Stomach smooth muscle (tissue), 2 donors: ENCODE measurements around the gene LIPC.

Experiments
- H3K27ac ChIP-seq: one replicate; pipeline ENCODE4 v1.7.0; 2013; ENCODE audit warnings: mild to moderate bottlenecking, low read length, inconsistent platforms
- H3K27me3 ChIP-seq, 2 donors: one replicate each; pipeline ENCODE4 v1.7.0; 2013; ENCODE audit warnings: low read length in 2 of 2; ENCODE audit not compliant: insufficient read depth in 2 of 2, control insufficient read depth in 1 of 2
- H3K36me3 ChIP-seq, 2 donors: one replicate each; pipeline ENCODE4 v1.7.0; 2013; ENCODE audit warnings: low read length in 2 of 2; ENCODE audit not compliant: control insufficient read depth in 2 of 2, insufficient read depth in 2 of 2
- H3K4me1 ChIP-seq: one replicate; pipeline ENCODE4 v1.7.0; 2013; ENCODE audit warnings: low read length; ENCODE audit not compliant: control insufficient read depth, insufficient read depth
- H3K4me3 ChIP-seq, 2 donors: one replicate each; pipeline ENCODE4 v1.7.0; 2013; ENCODE audit warnings: low read length in 2 of 2
- H3K9ac ChIP-seq, 2 donors: one replicate each; pipeline ENCODE4 v1.7.0; 2013; ENCODE audit warnings: low read length in 2 of 2, mild to moderate bottlenecking in 1 of 2
- H3K9me3 ChIP-seq, 2 donors: one replicate each; pipeline ENCODE4 v1.7.0; 2013; ENCODE audit warnings: low read length in 2 of 2; ENCODE audit not compliant: control insufficient read depth in 2 of 2
- donor health status: healthy.
- donor health status: Pancreatic carcinoma.

Gene LIPC

DNA sequence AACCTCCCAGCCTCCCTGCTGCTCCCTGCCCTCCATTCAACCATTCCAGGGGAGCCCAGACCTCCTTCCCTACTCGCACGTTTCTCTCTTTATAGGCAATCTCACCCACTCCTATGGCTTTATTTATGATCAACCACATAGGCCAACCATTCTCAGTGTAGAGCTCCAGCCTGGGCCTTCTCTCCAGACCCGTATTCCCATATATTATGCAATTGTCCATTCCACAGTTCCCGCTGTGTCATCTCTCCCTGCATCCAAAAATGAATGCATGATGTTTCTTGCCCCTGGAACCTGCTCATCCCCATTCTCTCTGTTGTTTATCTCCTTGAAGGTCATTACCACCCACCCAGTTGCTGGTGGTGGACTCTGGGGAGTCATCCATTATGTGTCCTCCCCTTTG, 140.7 kb downstream of the LIPC start:
- Histone ChIP-seq H3K4me3 (no peak overlapping the region), H3K4me1 (no peaks in the 10 kb centered on the region), H3K9me3 (no peaks in the 10 kb centered on the region), H3K9ac (no peak overlapping the region), H3K36me3 (no peaks in the 10 kb centered on the region), H3K27ac (no peak overlapping the region), H3K27me3 (no peaks in the 10 kb centered on the region)

DNA sequence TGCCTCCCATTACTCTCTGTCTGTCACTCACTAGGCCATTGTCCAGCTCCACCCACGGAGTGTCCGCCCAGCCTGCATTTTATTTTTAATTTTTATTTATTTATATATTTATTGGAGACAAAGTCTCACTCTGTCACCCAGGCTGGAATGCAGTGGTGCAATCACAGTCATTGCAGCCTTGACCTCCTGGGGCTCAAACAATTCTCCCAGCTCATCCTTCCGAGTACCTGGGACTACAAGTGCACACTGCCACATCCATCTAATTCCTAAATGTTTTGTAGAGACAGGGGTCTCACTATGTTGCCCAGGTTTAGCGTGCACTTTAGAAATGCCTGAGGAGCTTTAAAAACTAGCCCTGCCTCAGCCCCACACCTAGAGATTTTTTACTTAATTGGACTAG, 141.5 kb downstream of the LIPC start:
- Histone ChIP-seq H3K4me1 (no peaks in the 10 kb centered on the region), H3K27me3 (no peaks in the 10 kb centered on the region), H3K9ac (no peak overlapping the region), H3K27ac (no peak overlapping the region), H3K9me3 (no peaks in the 10 kb centered on the region), H3K36me3 (no peaks in the 10 kb centered on the region), H3K4me3 (no peak overlapping the region)

DNA sequence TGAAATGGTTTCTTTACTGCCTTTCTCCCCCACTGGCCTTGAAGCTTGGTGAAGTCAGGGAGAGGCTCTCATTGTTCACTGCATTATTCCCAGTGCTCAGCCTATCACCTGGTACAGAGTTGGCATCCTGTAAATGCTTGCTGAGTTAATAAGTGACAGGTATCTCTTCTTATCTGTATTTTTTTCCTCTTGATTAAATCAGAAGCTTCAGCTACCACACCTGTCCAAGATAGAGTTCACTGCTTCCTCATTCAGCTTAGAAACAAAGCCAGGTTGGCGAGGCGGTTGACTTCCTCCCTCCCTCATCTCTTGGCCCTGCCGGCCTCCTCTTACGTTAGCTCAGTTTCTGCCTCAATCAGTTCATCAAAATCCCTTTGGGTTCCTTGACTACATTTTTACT, 142.8 kb downstream of the LIPC start:
- Histone ChIP-seq H3K27me3 (no peaks in the 10 kb centered on the region), H3K9ac (no peak overlapping the region), H3K4me3 (no peak overlapping the region), H3K9me3 (no peaks in the 10 kb centered on the region), H3K27ac (no peak overlapping the region), H3K4me1 (no peaks in the 10 kb centered on the region), H3K36me3 (no peaks in the 10 kb centered on the region)

DNA sequence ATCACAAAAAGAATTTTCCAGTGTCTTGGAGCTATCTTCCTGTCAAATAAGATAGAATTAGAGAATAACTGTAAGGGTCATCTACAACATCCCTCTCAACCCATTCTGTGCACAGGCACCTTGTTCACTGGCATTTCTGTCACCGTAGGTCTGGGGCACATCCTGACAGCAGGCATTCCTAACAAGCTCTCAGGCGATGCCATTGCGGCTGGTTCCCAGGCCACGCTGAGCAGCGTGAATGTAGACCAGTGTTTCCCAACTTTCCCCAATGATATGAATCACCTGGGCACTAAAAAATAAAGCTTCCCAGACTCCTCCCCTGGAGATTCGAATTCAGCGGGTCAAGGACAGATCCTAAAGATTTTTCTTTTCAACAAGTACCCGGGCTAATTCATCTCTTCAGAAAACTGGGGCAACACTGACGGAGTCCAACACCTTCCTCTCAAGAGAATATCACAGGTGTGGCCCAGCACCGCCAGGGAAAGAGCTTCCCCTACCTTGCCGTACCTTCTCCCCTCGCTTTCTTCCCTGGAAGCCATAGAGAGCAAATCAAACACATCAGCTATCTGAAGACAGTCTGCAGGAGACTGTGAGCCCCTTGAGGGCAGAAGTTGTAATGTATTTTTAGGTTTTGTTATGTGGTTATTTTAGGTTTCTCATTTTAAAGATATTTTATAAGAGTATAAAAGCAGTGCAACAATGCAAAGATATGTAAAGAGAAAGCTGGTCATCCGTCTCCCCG, 143.4 kb downstream of the LIPC start:
- Histone ChIP-seq H3K9ac (no peak overlapping the region), H3K27me3 (no peaks in the 10 kb centered on the region), H3K9me3 (no peaks in the 10 kb centered on the region), H3K36me3 (no peaks in the 10 kb centered on the region), H3K27ac (no peak overlapping the region), H3K4me1 (no peaks in the 10 kb centered on the region), H3K4me3 (no peak overlapping the region)

DNA sequence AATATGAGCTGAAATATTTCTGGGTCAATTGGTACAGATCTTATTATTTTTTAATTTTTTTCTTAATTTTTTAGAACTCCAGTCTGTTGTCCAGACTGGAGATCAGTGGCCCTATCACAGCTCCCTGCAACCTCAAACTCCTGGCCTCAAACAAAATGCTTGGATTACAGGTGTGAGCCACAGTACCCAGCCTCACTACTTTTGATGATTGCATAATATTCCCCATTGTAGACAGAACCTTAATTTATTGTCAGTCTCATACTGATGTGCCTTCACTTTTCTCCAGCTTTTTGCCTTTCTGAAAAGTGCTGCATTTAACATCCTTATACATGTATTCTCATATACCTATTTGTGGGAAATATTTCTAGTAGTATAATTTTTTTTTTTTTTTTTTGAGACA, 144.9 kb downstream of the LIPC start:
- Histone ChIP-seq H3K36me3 (no peaks in the 10 kb centered on the region), H3K9me3 (no peaks in the 10 kb centered on the region), H3K9ac (no peak overlapping the region), H3K27ac (no peak overlapping the region), H3K4me3 (no peak overlapping the region), H3K27me3 (no peaks in the 10 kb centered on the region), H3K4me1 (no peaks in the 10 kb centered on the region)

DNA sequence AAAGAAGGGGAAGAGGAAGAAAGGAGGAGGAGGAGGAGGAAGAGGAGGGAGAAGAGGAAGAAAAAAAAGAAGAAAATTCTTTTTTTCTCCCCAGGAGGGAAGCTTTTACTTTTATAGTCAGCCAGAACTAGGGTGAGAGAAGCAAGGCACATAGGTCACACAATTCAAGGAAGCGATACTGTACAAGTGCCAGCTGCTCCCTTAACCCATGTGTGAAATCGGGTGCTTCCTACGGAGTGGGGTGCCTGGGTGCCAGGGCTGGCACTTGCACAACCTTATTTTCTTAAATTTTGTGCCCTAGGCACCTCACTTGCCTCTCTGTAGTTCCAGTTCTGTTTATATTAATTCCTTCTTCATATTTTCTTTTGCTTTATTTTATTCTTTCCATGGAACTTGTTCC, 150.4 kb downstream of the LIPC start:
- H3K9ac ChIP-seq: no peak overlapping the region
- H3K27me3 ChIP-seq: peaks cover 0 to 3% of the 10 kb centered on the region in 2 donors
- no peaks in the 10 kb centered on the region for H3K4me1 ChIP-seq
- H3K27ac ChIP-seq: no peak overlapping the region
- no peak overlapping the region for H3K4me3 ChIP-seq
- no peaks in the 10 kb centered on the region for H3K36me3 ChIP-seq
- peaks cover 0 to 5% of the 10 kb centered on the region in 2 donors for H3K9me3 ChIP-seq

DNA sequence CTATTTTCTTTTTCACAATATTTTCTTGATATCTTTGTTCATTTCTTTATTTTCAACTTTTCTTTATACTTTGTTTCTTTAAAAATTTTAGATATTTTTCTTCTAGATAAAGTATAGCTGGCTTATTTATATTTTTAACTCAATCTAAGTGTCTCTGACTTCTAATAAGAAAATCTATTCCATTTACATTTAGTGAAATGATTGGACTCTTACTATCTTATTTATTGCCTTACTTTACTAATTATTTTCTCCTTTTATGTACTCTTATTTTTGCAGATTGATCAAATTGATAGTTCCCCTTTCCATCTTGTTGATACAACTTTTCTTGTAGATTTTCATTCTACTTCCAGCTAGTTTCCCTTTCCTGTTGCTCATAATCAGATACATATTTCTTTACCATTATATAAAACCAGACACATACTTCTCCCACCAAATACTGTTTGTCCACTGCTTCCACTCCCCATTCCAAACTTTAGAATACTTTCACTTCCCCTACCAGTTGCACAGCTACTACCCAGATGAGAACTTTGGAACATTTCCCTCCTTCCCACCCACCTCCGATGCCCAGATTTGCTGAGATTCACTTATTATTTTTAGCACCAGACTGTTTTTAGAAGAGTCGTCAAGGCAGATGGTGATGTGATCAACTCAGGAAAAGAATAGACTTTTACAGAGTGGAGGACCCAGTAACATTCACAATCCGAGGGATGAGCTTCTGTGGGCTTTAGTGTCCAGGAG, 151.5 kb downstream of the LIPC start:
- Histone ChIP-seq H3K9ac (no peak overlapping the region), H3K9me3 (peaks cover 0 to 5% of the 10 kb centered on the region in 2 donors), H3K4me1 (no peaks in the 10 kb centered on the region), H3K4me3 (no peak overlapping the region), H3K27me3 (peaks cover 0 to 3% of the 10 kb centered on the region in 2 donors), H3K27ac (no peak overlapping the region), H3K36me3 (no peaks in the 10 kb centered on the region)

DNA sequence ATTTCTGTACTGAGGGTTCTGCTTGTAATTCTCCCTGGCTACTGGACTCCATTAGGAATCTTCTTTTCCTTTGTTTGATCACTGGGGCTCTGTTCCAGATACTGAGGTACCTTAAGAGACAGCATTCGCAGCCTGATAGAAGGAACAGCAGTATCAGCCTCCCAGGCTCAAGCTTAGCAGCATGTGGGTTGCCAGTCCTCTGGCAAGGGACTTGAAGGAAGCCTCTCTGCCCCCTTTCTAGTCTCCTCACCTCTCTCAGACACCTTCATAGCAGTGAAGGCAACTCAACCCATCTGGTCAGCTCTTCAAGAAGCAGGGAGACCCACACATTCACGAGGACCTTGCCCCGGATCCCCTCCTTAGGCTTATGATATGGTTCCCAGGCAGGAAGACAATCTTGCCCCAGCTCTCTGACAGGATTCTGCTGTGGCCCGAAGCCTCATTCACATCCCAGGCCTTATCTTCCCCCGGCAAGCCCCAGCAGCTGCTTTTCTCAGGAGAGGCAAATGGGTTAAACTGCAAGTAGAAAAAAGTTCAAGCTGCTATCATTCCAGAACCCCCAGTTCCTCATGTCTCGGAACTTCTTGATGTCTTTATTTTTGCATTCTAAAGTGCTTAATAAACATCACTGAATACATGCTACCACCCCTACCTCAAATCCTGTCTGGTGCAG, 153.1 kb downstream of the LIPC start:
- Histone ChIP-seq H3K4me3 (no peak overlapping the region), H3K36me3 (no peaks in the 10 kb centered on the region), H3K9ac (no peak overlapping the region), H3K27ac (no peak overlapping the region), H3K9me3 (peaks cover 0 to 5% of the 10 kb centered on the region in 2 donors), H3K4me1 (no peaks in the 10 kb centered on the region), H3K27me3 (peaks cover 0 to 3% of the 10 kb centered on the region in 2 donors)

DNA sequence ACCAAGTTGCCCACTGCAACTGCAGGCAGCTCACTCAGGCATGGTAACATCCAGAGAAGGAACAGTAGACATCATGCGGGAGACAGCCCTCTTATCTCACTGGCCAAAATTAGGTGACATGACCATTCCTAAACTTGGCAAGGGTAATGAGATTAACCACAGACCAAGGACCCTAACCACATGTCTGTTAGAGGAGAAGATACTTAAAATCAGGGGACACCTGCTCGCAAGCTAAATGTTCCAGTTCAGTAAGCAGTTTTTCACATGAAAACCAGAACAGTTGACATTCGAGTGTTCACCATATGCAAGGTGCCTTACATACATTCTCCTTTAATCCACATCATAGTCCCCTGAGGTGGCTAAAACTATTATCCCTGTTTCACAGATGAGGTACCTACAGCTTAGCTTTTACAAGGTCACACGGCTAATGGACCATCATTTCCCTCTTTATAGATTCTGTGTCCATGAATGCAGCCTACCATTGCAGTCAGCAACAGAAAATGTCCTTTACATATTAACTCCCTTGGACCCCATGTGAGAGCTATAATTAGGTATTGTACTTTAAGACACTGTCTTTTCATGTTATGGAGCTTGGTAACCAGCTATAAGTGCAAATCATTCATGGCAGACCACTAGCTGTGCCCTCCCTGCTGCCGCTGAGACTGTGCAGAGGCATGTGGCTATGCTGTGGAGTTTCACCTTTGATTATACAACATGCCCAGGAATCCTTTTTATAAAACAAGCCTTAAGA, 154.1 kb downstream of the LIPC start:
- H3K9ac ChIP-seq: no peak overlapping the region
- no peaks in the 10 kb centered on the region for H3K36me3 ChIP-seq
- H3K27ac ChIP-seq: no peak overlapping the region
- peaks cover 0 to 3% of the 10 kb centered on the region in 2 donors for H3K27me3 ChIP-seq
- peaks cover 0 to 5% of the 10 kb centered on the region in 2 donors for H3K9me3 ChIP-seq
- no peak overlapping the region for H3K4me3 ChIP-seq
- H3K4me1 ChIP-seq: no peaks in the 10 kb centered on the region

GRCh38 chr15:58587486-58587885, 155.7 kb downstream of the LIPC start:
- no peak overlapping the region for H3K4me3 ChIP-seq
- H3K27me3 ChIP-seq: peaks cover 0 to 3% of the 10 kb centered on the region in 2 donors
- H3K9me3 ChIP-seq: peaks cover 0 to 5% of the 10 kb centered on the region in 2 donors
- H3K4me1 ChIP-seq: no peaks in the 10 kb centered on the region
- no peak overlapping the region for H3K27ac ChIP-seq
- no peak overlapping the region for H3K9ac ChIP-seq
- no peaks in the 10 kb centered on the region for H3K36me3 ChIP-seq
